A673 (cell line): ENCODE results near the gene ZBTB6. TPM values are rescaled to one million over a fixed set of nuclear protein-coding genes. Genes with fewer than 3 reads are reported as not detected.

ENCODE experiments used
- BruUV-seq: library from RNA; stranded (reverse); fragments of 400-500 nt; replicated peaks from 2 replicates; lab custom pipeline; 2021; lab: Mats Ljungman, UMichigan
- CTCF ChIA-PET: fragments of 300-600 bp; sonication (Branson Sonifier 250); formaldehyde crosslinking; loops from one replicate; lab custom pipeline; 2022; ENCODE audit warnings: antibody characterized with exemption; lab: Charles Lee
- POLR2A ChIA-PET: fragments of 300-600 bp; sonication (Branson Sonifier 250); formaldehyde crosslinking; loops from one replicate; lab custom pipeline; 2022; ENCODE audit warnings: antibody characterized with exemption; ENCODE audit not compliant: low non-redundant PET; lab: Charles Lee
- DNase-seq: peaks from one replicate; pipeline ENCODE4 v3.0.0-alpha.2; 2015; ENCODE audit warnings: low spot score
- H3K27ac ChIP-seq: fragments of 200-600 bp; sonication (generic); 2 replicates; pipeline ENCODE4 v1.5.1; 2016; ENCODE audit warnings: mixed run types, low read depth, mild to moderate bottlenecking, mixed read lengths, antibody characterized with exemption, low read length; ENCODE audit not compliant: poor library complexity, severe bottlenecking
- H3K27me3 ChIP-seq: fragments of 200-600 bp; sonication (generic); replicated peaks from 2 replicates; pipeline ENCODE4 v1.6.1; 2017; ENCODE audit warnings: mixed run types, low read depth, mild to moderate bottlenecking, mixed read lengths, antibody characterized with exemption, low read length; ENCODE audit not compliant: insufficient read depth, poor library complexity
- H3K36me3 ChIP-seq: fragments of 200-600 bp; sonication (generic); 2 replicates; pipeline ENCODE4 v1.6.1; 2016; ENCODE audit warnings: mixed run types, mild to moderate bottlenecking, mixed read lengths, antibody characterized with exemption, low read length; ENCODE audit not compliant: insufficient read depth, poor library complexity, severe bottlenecking
- H3K4me1 ChIP-seq: fragments of 200-600 bp; sonication (generic); 2 replicates; pipeline ENCODE4 v1.6.1; 2017; ENCODE audit warnings: mixed run types, mild to moderate bottlenecking, mixed read lengths, antibody characterized with exemption, low read length; ENCODE audit not compliant: insufficient read depth, poor library complexity, severe bottlenecking
- H3K4me3 ChIP-seq: fragments of 200-600 bp; sonication (generic); 2 replicates; pipeline ENCODE4 v1.5.1; 2016; ENCODE audit warnings: low read depth, mixed run types, mild to moderate bottlenecking, mixed read lengths, low read length; ENCODE audit not compliant: poor library complexity, severe bottlenecking
- H3K9me3 ChIP-seq: fragments of 200-600 bp; sonication (generic); 2 replicates; pipeline ENCODE4 v1.6.1; 2016; ENCODE audit warnings: mixed run types, low read depth, mild to moderate bottlenecking, mixed read lengths, antibody characterized with exemption, low read length; ENCODE audit not compliant: poor library complexity, severe bottlenecking
- CTCF ChIP-seq: fragments of 300-800, 200-600 bp; sonication (generic); conservative IDR thresholded peaks from 2 replicates; pipeline ENCODE4 v1.5.1; 2017; ENCODE audit warnings: low read depth, mild to moderate bottlenecking, antibody characterized with exemption, low read length, moderate library complexity, mixed read lengths
- EZH2 ChIP-seq: fragments of 200-600 bp; sonication (generic); IDR thresholded peaks from 2 replicates; pipeline ENCODE4 v1.6.1; 2017; ENCODE audit warnings: borderline replicate concordance, low read depth, mild to moderate bottlenecking, mixed read lengths, antibody characterized with exemption, low read length; ENCODE audit not compliant: poor library complexity, severe bottlenecking
- intact Hi-C: fragments of 100-400 bp; cut with micrococcal nuclease; formaldehyde crosslinking; loops from one replicate; pipeline ENCODE4 v1.10.0; 2022; ENCODE audit not compliant: unreplicated experiment
- total RNA-seq: library from RNA; stranded (reverse); gene quantifications from 2 replicates; pipeline ENCODE4 v1.2.3, GENCODE V29; 2021

The ZBTB6 gene
- total RNA-seq, 1 experiment from 2014 or later: 10.4 TPM

DNA sequence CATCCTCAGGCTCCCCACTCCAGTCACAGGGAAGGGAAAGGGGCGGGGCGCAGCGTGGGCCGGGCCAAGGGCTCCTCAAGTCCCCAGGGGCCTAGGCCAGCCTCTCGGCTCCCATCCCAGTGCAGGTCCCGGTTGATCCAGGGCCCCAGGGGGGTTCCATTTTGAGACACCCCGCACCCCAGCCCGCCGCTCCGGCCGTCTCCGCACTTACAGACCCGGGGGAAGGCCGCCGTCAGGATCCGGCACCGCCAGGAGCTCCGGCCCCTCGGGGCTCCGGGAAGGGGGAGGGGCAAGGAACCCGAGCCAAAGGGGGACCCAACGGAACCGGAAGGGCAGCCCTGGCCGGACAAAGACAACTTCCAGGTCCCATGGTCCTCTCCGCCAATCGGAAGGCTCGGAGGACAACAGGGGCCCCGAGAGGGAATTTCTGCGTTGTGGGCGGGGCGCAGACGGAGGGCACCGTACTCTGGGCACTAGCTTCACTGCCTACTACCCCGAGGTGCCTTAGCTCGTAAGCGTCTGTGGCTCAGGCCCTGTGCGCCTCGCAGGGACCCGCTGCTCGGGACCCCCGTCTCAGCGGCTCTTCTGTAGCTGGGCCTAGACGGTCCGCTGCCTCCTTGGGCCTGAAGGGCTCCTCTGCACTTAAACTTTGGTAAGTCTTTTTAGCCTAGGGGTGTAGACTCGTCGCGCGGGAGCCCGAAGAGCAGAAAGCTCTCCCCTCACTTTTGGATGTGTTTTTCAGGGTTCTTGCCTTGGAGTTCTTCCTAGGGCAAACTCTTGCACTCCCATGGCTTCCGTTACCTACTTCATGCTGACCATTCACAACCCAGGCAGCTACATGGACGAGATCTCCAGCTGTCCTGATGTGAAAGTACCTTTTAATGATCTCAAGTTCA, 18.4 kb upstream of the ZBTB6 start, which contains the start of gene ZBTB26:
Gene ZBTB26, minus strand, starts transcription at position 287 of the 896 bp plus-strand sequence. CDS start 11,578 bp downstream, outside the sequence.
- Histone ChIP-seq H3K36me3 (peaks cover 4% of the 10 kb centered on the region), H3K4me1 (peaks cover 7% of the 10 kb centered on the region), H3K27me3 (no peaks in the 10 kb centered on the region), H3K4me3 (peak within 1 kb of the TSS; percentile 77), H3K27ac (peak within 1 kb of the TSS; percentile 88), H3K9me3 (no peaks in the 10 kb centered on the region)
- peak; percentile 97 for DNase-seq
- POLR2A ChIA-PET: interaction anchor here (0.6 to 1.4 kb wide), 3 partner anchors 9 to 117 kb away, joined by 5 to 7 read pairs (median 6); partner anchors contain the start of gene RABGAP1
- no peak for TF ChIP-seq CTCF
- TF ChIP-seq EZH2: no peak
- CTCF ChIA-PET: interaction anchor here (0.7 kb wide), 1 partner anchor 60 kb away, joined by 3 read pairs; no protein-coding TSS in a partner anchor
- BruUV-seq: no TSS peak
- intact Hi-C loops: loop anchor here (2.0 kb wide), 1 partner anchor 19 kb away; the partner anchor contains the start of gene ZBTB6

DNA sequence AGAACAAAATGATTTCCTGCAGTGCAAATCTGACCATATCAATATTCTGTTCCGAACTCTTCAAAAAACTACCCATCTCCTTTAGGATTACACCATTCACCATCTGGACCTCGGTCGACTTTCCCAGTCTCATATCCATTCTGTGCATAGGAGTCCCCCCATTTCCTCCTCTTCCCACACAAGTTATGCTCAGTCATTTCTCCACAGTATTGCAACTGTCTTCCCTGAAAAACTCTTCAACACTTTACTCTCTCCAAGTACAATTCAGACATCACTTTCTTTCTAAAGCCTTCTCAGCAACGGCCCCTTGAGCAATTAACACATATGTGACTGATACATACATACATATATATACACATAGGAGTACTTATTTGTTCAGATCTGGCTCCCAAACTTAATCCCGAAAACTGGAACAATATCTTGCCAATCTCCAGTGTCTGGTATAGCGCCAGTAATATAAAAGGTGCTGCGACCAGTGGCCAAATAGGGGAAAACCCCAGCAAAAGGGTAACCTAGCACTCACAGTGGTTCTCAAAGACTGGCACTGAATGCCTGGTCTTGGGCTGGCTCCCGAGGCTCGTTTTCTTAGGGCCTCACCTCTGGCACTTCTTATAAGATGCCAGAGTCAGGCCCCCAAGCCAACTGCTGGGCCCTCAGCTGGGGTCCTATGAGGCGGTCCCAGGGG, 17.6 kb upstream of the ZBTB6 start:
- peaks cover 7% of the 10 kb centered on the region for H3K4me1 ChIP-seq
- H3K27ac ChIP-seq: peak overlapping the region; percentile 88
- intact Hi-C loops: loop anchor here (2.0 kb wide), 1 partner anchor 18 kb away; the partner anchor contains the start of gene ZBTB6
- no peaks in the 10 kb centered on the region for H3K27me3 ChIP-seq
- ChIA-PET CTCF (no interaction called here), POLR2A (interaction anchor here (1.4 kb wide), 1 partner anchor 10 kb away, joined by 5 read pairs; the partner anchor contains the start of gene RABGAP1)
- peak overlapping the region; percentile 77 for H3K4me3 ChIP-seq
- TF ChIP-seq EZH2 (no peak), CTCF (no peak)
- DNase-seq: no peak
- no TSS peak for BruUV-seq
- H3K36me3 ChIP-seq: no peaks in the 10 kb centered on the region
- H3K9me3 ChIP-seq: no peaks in the 10 kb centered on the region

GRCh38 chr9:122929796-122930354, 16.8 kb upstream of the ZBTB6 start:
- BruUV-seq: no TSS peak
- H3K4me1 ChIP-seq: peaks cover 7% of the 10 kb centered on the region
- H3K27ac ChIP-seq: no peak overlapping the region
- H3K27me3 ChIP-seq: no peaks in the 10 kb centered on the region
- POLR2A ChIA-PET: interaction anchor here (0.7 kb wide), 1 partner anchor 17 kb away, joined by 3 read pairs; no protein-coding TSS in a partner anchor
- H3K9me3 ChIP-seq: no peaks in the 10 kb centered on the region
- no peak for DNase-seq
- H3K4me3 ChIP-seq: peak overlapping the region; percentile 77
- CTCF ChIA-PET: no interaction called here
- TF ChIP-seq CTCF: no peak
- TF ChIP-seq EZH2: no peak
- intact Hi-C loops: loop anchor here (2.0 kb wide), 1 partner anchor 17 kb away; the partner anchor contains the start of gene ZBTB6
- no peaks in the 10 kb centered on the region for H3K36me3 ChIP-seq
